Mammary epithelial cell (primary cell): ENCODE data around the gene PAMR1.

Experiments
- CTCF ChIP-seq, 2 donors: IDR thresholded peaks in 1 of 2; conservative IDR thresholded peaks in 1 of 2; 2 replicates each; pipeline ENCODE4 v1.5.1; 2011 to 2012; ENCODE audit warnings: inconsistent platforms in 2 of 2, low read length in 2 of 2, mild to moderate bottlenecking in 2 of 2, control low read depth in 1 of 2, low read depth in 1 of 2; ENCODE audit not compliant: insufficient read depth in 1 of 2; ENCODE audit errors: extremely low read depth in 1 of 2
- EZH2 ChIP-seq: IDR thresholded peaks from 2 replicates; pipeline ENCODE4 v1.6.1; 2012; ENCODE audit warnings: low read length, inconsistent platforms, borderline replicate concordance

GRCh38 chr11:35563484-35564244, 38.2 kb upstream of the PAMR1 start:
- TF ChIP-seq CTCF (conservative IDR thresholded peaks at IDR 0.05 in 1 of 2, IDR thresholded peaks at IDR 0.05 in 1 of 2; ENCODE audit: extremely low read depth in 1 of 2, insufficient read depth in 1 of 2, low read depth in 1 of 2, low read length in 2 of 2) (no peak), EZH2 (no peak)
